ENCODE data around the gene RIT1. TPM values are rescaled to one million over a fixed set of nuclear protein-coding genes. Genes with fewer than 3 reads are reported as not detected.

RIT1 gene
- total RNA-seq, 2 experiments from 2014 or later, result 21.6 to 24.1 TPM

- H3K4me1 Mint-ChIP-seq (ENCODE audit: low read depth), result peaks cover 15% of the 10 kb centered on the region
- no peaks in the 10 kb centered on the region for H3K36me3 Mint-ChIP-seq (ENCODE audit: low read depth)
- ATAC-seq (no peak), DNase-seq (no peak)
- no peaks in the 10 kb centered on the region for H3K27me3 Mint-ChIP-seq
- intact Hi-C loops (cut with micrococcal nuclease), result no loop called here
- no peaks in the 10 kb centered on the region for H3K9me3 Mint-ChIP-seq
- no peak overlapping the region for H3K27ac Mint-ChIP-seq
- no peak overlapping the region for H3K4me3 Mint-ChIP-seq
- CTCF ChIA-PET, result no interaction called here
- POLR2A ChIA-PET, result no interaction called here
- TF ChIP-seq CTCF (IDR thresholded peaks at IDR 0.05), result no peak
These were observed 20.9 kb downstream of the RIT1 start for GRCh38 chr1:155890251-155890650.

GRCh38 chr1:155889566-155889965 is 21.6 kb downstream of the RIT1 start:
- Mint-ChIP-seq H3K27ac (no peak overlapping the region), H3K9me3 (no peaks in the 10 kb centered on the region), H3K36me3 (ENCODE audit: low read depth) (no peaks in the 10 kb centered on the region), H3K4me3 (no peak overlapping the region), H3K27me3 (no peaks in the 10 kb centered on the region), H3K4me1 (ENCODE audit: low read depth) (peaks cover 15% of the 10 kb centered on the region)
- POLR2A ChIA-PET, result no interaction called here
- no peak for ATAC-seq
- TF ChIP-seq CTCF (IDR thresholded peaks at IDR 0.05), result no peak
- no peak for DNase-seq
- intact Hi-C loops (cut with micrococcal nuclease), result no loop called here
- CTCF ChIA-PET, result no interaction called here

GRCh38 chr1:155888481-155888880 is 22.7 kb downstream of the RIT1 start:
- intact Hi-C loops (cut with micrococcal nuclease), result no loop called here
- H3K36me3 Mint-ChIP-seq (ENCODE audit: low read depth), result no peaks in the 10 kb centered on the region
- TF ChIP-seq CTCF (IDR thresholded peaks at IDR 0.05), result no peak
- no peak overlapping the region for H3K4me3 Mint-ChIP-seq
- peaks cover 8% of the 10 kb centered on the region for H3K4me1 Mint-ChIP-seq (ENCODE audit: low read depth)
- ChIA-PET CTCF (no interaction called here), POLR2A (no interaction called here)
- ATAC-seq (no peak), DNase-seq (no peak)
- H3K27ac Mint-ChIP-seq, result no peak overlapping the region
- H3K9me3 Mint-ChIP-seq, result no peaks in the 10 kb centered on the region
- no peaks in the 10 kb centered on the region for H3K27me3 Mint-ChIP-seq

- ATAC-seq, result no peak
- Mint-ChIP-seq H3K4me3 (no peak overlapping the region), H3K36me3 (ENCODE audit: low read depth) (no peaks in the 10 kb centered on the region), H3K9me3 (no peaks in the 10 kb centered on the region), H3K27ac (no peak overlapping the region), H3K4me1 (ENCODE audit: low read depth) (no peaks in the 10 kb centered on the region), H3K27me3 (no peaks in the 10 kb centered on the region)
- ChIA-PET POLR2A (interaction anchor here (0.5 to 1.3 kb wide), 4 partner anchors 26 to 395 kb away, joined by 3 read pairs; partner anchors contain the start of gene SYT11), CTCF (interaction anchor here (1.5 kb wide), 1 partner anchor 181 kb away, joined by 3 read pairs; no protein-coding TSS in a partner anchor)
- TF ChIP-seq CTCF (IDR thresholded peaks at IDR 0.05), result no peak
- intact Hi-C loops (cut with micrococcal nuclease), result no loop called here
- no peak for DNase-seq
These were observed 26.2 kb downstream of the RIT1 start for GRCh38 chr1:155884982-155885381.

- DNase-seq (no peak), ATAC-seq (no peak)
- CTCF ChIA-PET, result interaction anchor here (1.5 to 1.8 kb wide), 2 partner anchors 11 to 182 kb away, joined by 3 to 6 read pairs; no protein-coding TSS in a partner anchor
- H3K36me3 Mint-ChIP-seq (ENCODE audit: low read depth), result no peaks in the 10 kb centered on the region
- no peaks in the 10 kb centered on the region for H3K27me3 Mint-ChIP-seq
- no peak overlapping the region for H3K27ac Mint-ChIP-seq
- no peak overlapping the region for H3K4me3 Mint-ChIP-seq
- H3K4me1 Mint-ChIP-seq (ENCODE audit: low read depth), result no peaks in the 10 kb centered on the region
- POLR2A ChIA-PET, result interaction anchor here (0.9 to 1.3 kb wide), 3 partner anchors 25 to 396 kb away, joined by 3 read pairs; partner anchors contain the start of gene SYT11
- intact Hi-C loops (cut with micrococcal nuclease), result no loop called here
- TF ChIP-seq CTCF (IDR thresholded peaks at IDR 0.05), result no peak
- H3K9me3 Mint-ChIP-seq, result no peaks in the 10 kb centered on the region
These were observed 26.9 kb downstream of the RIT1 start for GRCh38 chr1:155884031-155884960.
